HG03457 (cell line): ENCODE data around the gene MICOS13.

ENCODE experiments used
- ATAC-seq: cut with Tn5 transposase; IDR thresholded peaks from one replicate; pipeline ENCODE4 v1.9.1; 2021; ENCODE audit warnings: moderate number of reproducible peaks; ENCODE audit not compliant: unreplicated experiment

MICOS13 gene

GRCh38 chr19:5631567-5632240 is 48.6 kb downstream of the MICOS13 start:
- no peak for ATAC-seq

- ATAC-seq = no peak
These were observed 51.3 kb downstream of the MICOS13 start for GRCh38 chr19:5628919-5629481.

GRCh38 chr19:5628461-5628860 is 51.9 kb downstream of the MICOS13 start:
- no peak for ATAC-seq
